HG03064 (cell line): Measurements from ENCODE around the gene TRMT112.
A peak's percentile ranks its signal among the peaks of the same experiment; 100 is the strongest.

Source experiments
- ATAC-seq: cut with Tn5 transposase; IDR thresholded peaks from one replicate; pipeline ENCODE4 v1.9.1; 2021; ENCODE audit warnings: low read depth; ENCODE audit not compliant: unreplicated experiment

The TRMT112 gene

GRCh38 chr11:64352099-64352994 lies 35.0 kb upstream of the TRMT112 start:
- no peak for ATAC-seq

- ATAC-seq = no peak
These were observed 33.8 kb upstream of the TRMT112 start for GRCh38 chr11:64351136-64351631.

DNA sequence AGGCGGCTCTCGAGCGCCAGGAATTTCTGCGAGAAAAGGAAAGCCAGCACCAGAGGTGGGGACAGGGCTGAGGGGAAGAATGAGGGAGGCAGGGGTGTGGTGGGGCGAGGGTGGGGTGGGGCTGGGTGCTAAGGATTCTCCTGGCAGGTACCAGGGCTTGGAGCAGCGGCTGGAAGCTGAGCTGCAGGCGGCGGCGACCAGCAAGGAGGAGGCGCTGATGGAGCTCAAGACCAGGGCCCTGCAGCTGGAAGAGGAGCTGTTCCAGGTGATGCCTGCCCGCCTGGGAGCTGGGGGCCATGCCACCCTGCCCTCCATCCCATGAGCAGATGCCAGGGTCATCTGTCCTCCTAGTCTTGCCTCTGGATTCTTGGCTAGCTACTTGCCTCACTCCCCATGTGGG lies 32.0 kb upstream of the TRMT112 start:
- no peak for ATAC-seq

DNA sequence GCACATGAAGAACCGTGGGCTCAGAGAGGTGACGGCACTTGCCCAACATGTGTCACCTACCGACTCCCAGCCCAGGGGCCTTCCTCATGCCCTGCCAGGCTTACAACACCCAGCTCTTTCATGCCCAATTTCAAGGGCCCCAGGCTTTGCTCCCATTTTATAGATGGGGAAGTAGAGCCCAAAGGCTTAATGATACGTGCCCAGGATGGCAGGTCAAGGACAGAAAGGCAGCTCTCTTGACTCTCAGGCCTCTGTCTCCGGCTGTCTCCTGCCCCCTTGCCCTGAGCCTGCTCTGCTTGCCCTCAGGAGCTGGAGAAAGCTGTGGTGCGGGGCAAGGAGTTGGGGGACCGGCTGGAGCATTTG lies 31.6 kb upstream of the TRMT112 start:
- no peak for ATAC-seq

DNA sequence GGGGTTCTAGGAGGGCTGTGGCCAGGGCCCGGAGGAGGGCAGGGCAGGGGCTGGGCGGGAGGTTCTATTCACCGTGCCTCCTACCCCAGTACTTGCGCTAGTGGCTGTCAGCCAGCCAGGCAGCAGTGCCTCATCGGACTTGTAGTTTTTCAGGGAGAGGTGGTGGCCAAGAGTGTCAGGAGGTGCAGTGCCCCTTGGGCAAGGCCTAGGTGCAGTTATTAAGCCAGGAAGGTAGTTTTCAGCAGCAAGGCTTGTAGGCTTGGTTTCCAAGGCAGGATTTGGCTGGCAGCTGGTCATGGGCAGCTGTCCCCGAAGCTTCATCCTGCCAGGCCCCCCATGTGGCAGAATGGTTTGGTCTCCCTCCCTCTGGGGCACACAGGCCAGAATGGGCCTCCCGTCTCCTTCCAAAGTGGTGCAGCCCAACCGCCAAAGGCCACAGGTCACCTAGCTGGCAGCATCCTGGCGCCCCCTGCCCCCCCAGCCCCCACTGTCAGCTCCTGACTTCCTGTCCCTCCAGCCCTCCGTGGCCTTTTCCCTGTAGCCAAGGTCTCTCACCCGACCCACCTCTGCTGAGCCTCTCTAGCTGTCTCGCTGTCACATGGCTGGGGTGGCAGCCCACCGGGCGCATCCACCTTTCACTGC lies 31.1 kb upstream of the TRMT112 start:
- no peak for ATAC-seq

DNA sequence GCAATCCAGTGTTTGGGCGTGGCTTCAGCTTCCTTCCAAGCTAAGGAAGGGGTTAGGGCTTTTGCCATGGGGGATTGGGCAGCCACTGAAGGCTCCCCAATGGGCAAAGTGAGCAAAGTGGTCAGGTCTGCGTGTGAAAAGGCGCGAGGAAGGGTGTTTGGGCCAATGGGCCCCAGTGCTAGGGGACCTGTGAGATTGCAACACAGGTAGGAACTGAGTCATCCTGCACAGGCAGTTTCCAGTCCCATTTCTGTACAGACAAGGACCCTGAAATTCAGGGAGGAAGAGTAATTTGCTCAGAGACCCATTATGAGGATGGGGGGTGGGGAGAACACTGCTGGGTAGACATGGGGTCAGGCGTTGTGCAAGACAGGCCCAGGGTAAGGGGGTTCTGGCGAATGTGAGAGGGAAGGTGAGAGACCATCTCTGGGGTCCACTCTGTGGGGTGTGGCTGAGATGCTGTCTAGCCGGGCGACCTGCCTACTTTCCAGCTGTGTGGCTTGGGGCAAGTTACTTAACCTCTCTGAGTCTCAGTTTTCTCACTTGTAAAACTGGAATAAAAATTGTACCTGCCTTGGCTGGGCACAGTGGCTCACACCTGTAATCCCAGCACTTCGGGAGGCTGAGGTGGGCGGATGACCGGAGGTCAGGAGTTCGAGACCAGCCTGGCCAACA lies 30.0 kb upstream of the TRMT112 start:
- ATAC-seq = no peak

- no peak for ATAC-seq
These were observed 27.4 kb upstream of the TRMT112 start for GRCh38 chr11:64344787-64345186.

DNA sequence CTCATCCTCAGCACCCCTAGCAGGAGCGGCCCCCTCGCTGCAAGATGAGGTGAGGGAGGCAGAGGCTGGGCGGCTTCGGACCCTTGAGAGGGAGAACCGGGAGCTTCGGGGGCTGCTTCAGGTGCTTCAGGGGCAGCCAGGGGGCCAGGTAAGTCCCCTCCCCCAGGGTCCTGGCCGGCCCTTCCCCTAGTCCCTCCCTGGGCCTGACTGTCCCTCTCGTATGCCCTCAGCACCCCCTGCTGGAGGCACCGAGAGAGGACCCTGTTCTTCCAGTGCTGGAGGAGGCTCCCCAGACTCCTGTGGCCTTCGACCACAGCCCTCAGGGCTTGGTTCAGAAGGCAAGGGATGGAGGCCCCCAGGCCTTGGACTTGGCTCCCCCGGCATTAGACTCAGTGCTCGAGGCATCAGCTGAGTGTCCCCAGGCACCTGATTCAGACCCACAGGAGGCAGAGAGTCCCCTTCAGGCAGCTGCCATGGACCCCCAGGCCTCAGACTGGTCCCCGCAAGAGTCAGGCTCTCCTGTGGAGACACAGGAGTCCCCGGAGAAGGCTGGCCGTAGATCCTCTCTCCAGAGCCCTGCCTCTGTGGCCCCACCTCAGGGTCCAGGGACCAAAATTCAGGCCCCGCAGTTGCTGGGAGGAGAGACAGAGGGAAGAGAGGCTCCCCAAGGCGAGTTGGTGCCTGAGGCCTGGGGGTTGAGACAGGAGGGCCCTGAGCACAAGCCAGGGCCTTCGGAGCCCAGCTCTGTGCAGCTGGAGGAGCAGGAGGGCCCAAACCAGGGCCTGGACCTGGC lies 26.6 kb upstream of the TRMT112 start:
- no peak for ATAC-seq

- ATAC-seq = no peak
These were observed 25.7 kb upstream of the TRMT112 start for GRCh38 chr11:64342869-64343745.

GRCh38 chr11:64341851-64342791 lies 24.8 kb upstream of the TRMT112 start:
- ATAC-seq = no peak

GRCh38 chr11:64341429-64341828 lies 24.1 kb upstream of the TRMT112 start:
- ATAC-seq = no peak

DNA sequence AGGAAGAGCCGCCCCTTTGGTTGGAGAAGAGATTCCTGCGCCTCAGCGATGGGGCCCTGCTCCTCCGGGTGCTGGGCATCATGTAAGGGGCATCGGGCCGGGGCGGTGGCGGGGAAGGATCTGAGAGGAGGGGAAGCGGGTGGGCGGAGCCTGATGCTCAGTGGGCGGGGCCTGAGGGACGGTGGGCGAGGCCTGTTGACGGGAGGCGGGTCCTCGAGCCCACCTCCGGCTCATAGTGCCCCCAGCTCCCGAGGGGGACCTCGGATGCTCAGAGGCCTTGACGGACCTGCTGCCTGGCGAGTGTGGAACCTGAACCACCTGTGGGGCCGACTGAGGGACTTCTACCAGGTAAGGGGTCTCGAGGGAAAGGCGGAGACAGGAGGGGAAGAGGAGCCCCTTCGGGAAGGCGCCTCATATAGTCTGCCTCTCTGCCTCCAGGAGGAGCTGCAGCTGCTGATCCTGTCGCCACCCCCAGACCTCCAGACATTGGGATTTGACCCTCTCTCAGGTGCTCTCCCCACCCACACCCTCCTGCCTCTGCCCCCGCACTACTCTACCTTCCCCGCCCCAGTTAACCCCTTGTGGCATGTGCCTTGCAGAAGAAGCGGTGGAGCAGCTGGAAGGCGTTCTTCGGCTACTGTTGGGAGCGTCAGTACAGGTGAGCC lies 23.4 kb upstream of the TRMT112 start:
- no peak for ATAC-seq

DNA sequence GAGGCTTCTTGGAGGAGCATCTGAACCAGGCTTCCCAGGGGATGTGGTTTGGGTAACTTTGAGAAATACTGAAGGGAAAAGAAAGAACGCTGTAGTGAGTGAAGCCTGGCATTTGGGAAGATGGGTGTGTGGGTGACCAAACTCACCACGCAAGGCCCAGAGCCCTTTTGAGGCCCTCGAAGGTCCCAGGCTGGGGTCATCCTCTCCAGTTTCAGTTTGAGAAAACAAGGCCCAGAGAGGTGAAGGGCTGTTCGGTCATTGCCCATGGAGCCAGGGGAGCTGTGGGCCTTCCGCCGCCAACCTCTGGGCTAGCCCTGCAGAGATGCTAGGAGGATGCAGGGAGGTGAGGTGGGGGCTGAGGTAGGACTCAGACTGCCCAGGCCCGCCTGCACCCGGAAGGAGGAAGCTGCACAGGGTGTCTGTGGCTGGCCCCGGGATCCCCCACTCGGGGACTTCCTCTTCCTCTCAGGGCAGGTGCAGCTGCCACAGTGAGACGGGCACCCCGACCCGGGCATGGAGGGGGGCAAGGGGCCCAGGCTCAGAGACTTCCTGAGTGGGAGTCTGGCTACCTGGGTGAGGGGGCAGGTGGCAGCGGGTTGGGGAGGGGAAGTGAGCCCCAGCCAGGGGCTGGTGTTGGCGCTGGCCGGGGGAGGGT lies 22.5 kb upstream of the TRMT112 start, which contains the start of gene CCDC88B:
CCDC88B (plus strand) TSS at position 451 of the 655 bp plus-strand sequence; CDS start at position 514, 63 bp downstream.
- peak; percentile 43 for ATAC-seq

GRCh38 chr11:64339286-64339685 lies 21.9 kb upstream of the TRMT112 start:
- ATAC-seq = no peak

GRCh38 chr11:64338716-64339115 lies 21.4 kb upstream of the TRMT112 start:
- ATAC-seq = no peak

DNA sequence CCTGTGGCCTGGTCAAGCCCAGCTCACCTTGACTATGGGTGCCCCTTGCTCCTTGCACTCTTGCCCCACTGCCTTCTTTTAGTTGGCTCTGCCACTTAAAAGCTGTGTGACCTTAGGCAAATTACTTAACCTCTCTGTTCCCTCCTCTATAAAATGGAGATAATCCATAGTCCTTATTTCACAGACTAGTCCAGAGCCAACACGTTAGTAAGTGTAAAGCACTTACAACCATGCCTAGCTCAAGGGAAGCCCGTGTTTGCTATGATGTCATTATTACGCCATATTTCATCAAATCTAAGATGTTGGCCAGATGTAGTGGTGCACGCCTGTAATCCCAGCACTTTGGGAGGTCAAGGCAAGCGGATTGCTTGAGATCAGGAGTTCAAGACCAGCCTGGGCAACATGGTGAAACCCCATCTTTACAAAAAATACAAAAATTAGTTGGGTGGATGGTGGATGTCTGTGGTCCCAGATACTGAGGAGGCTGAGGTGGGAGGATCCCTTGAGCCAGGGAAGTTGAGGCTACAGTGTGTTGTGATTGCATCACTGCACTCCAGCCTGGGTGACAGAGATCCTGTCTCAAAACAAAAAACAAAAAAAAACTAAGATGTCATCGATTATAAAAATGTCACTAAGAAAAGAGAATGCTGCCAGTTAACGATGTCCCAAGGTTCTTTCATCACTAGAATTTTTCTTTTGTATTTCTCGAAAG lies 20.3 kb upstream of the TRMT112 start:
- no peak for ATAC-seq
